Stimulated activated CD4-positive, alpha-beta T cell treated with anti-CD3 and anti-CD28 coated beads, Interleukin-12 subunit alpha, Interleukin-12 subunit beta, amount 100 ng/mL, for 4 hours (primary cell): ENCODE measurements around the gene SEC61B.
"Not testable (repeated sequence)": the region's sequence is repeated elsewhere in the genome, so short reads cannot be mapped to it uniquely, and the experiment has no call there.

Source experiments
- DNase-seq: peaks from one replicate; pipeline ENCODE4 v3.0.0-alpha.2; 2020

The SEC61B gene

DNA sequence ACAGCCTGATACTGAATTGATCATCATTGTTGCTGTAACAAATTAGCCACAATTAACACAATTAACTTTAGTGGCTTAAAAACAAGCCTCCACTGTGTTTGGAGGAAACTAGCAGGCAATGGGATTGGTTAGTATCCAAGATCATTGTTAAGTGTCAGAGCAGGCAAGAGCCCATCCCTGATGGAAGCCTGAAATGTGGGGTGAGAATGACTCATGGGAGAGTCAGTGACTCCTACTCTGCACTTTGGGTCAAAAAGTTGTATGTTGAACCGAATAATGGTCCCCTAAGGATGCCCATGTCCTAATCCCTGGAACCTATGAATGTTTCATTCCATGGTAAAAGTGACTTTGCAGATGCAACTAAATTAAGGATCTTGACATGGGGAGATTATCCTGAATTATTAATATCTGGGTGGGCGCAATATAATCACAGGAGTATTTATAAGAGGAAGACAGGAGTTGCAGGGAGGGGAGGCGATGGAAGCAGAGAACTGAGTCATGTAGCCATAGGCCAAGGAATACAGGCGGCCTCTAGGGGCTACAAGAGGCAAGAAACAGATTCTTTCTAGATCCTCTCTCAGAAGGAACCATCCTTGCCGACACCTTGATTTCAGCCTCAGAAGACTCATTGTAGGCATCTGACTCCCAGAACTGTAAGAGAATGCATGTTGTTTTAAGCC lies 29.2 kb upstream of the SEC61B start:
- no peak for DNase-seq

DNA sequence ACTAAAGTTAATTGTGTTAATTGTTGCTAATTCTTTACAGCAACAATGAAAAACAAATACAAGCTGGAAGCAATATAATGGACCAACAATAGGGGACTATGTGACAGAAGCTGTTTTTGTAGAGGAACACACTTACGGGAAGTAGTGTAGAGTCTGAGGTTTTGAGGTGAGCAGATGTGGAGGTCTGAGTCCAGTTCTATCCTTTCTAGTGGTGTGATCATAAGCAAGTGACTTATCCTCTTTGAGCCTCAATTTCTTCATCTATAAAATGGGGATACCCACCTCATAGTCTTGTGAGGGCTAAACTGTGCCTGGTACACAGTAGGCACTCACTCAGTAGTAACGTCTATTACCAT lies 28.6 kb upstream of the SEC61B start:
- no peak for DNase-seq

DNA sequence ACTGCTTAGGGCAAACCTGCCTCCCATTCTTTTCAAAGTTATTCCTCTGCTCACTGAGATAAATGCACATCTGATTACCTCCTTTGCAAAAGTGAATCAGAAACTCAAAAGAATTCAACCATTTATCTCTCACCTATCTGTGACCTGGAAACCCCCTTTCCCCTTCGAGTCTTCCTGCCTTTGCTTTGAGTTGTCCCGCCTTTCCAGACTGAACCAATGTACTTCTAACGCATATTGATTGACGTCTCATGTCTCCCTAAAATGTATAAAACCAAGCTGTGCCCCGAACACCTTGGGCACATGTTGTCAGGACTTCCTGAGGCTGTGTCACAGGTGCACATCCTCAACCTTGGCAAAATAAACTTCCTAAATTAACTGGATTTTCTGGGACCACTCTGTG lies 25.6 kb upstream of the SEC61B start:
- DNase-seq = not testable (repeated sequence)

DNA sequence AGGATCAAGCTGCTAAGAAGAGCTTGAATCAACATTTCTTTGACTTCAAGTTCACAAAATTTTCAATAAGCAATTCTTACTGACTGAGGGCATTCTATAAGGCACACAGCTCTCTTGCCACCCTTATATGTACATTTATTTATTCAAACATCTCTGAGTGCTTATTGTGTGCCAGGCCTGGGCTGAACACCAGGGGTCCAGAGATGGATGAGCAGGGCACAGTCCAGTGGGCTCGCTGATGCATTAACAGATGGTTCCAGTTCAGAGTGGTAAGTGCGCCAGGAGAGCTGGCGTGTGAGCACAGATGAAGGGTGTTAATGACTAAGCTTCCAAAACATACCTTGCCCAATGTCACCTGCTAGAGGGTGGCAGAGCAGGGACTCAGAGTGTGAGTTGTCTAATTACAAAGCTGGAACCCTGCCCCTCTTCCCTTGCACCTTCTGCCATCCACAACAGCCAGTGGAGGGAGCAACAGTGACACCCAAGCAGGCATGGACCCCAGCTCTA lies 24.9 kb upstream of the SEC61B start:
- no peak for DNase-seq

DNA sequence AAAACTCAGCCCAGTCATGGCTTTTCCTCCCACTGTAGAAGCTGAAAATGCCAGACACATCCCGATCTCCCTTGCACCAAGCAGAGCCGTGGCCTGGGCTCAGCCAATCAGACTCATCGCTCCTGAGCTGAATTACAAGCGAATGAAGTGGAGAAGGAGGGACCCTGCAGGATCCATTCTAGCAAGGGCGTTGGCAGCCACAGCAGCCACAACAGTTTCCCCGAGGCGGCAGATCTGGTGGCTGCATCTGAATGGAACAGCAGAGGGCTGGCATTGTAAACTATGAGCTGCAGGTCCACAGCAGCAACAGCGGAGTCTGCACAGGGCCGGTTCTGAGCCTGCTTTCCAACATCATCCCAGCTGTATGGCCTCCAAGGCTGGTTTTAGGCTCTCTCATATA lies 24.1 kb upstream of the SEC61B start:
- no peak for DNase-seq

DNA sequence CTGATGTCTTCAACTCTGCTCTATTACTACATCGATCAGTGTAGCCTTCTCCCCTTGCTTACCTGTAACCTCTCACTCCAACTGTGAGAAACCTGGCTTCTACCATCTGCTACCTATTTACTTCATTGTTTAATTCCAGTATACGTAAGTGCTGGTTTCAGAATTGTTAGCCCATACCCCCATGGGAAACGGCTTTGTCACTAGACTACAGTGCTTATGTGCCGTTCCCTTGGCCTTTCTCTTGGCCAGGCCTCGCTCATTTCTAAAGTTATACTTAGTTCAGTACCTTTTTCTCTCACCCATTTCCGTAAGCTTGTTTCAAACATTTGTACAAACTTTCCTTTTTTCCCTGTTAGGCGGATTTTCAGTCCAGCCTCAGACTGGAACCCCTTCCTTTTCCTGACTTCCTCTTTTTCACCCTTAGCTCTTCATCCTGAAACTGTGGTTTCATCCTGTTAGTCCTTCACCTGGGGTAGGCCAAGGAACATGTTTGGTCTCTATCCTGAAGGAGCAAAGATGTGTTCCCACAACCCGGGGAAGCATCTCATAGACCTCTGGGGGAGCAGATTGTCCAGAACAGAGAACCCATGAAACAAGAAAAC lies 22.0 kb upstream of the SEC61B start:
- DNase-seq = no peak

DNA sequence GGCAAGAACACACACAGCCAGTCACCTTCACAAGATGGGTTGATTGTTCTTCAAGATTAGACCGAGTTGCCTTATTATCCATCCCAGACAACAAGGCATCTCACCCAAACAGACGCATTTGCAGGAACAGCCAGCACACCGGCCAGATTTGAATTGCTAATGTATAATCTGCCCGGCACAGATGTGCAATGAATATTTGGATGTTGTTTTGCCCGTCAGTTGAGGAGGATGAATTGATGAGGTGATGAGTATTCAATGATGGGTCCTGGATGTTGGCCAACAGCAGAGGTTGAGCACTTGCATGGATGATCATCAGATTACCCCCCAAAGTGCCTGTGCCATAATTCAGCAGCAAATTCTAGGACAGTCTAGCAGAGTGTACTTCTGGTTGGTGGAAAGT lies 20.5 kb upstream of the SEC61B start:
- no peak for DNase-seq

GRCh38 chr9:99210572-99210971 lies 11.5 kb upstream of the SEC61B start:
- DNase-seq = no peak

DNA sequence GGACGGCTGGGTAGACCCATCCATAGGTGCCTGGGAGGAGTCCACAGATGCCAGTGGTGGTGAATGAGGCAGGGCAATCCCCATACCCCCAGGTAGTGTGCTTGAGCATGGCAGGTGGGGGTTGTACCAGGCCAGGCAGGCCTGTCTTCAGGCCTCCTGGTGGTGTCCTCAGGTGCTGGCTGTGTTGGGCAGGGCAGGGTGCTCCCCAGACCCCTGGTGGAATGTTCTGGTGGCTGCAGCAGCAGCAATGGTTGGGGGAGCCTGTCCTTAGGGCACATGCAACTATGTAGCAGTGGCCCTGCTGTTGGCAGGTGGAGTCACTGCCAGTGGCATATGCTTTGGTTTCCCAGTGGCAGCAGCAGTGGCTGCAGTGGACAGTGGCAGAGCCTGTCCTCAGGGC lies 10.3 kb upstream of the SEC61B start:
- no peak for DNase-seq

DNA sequence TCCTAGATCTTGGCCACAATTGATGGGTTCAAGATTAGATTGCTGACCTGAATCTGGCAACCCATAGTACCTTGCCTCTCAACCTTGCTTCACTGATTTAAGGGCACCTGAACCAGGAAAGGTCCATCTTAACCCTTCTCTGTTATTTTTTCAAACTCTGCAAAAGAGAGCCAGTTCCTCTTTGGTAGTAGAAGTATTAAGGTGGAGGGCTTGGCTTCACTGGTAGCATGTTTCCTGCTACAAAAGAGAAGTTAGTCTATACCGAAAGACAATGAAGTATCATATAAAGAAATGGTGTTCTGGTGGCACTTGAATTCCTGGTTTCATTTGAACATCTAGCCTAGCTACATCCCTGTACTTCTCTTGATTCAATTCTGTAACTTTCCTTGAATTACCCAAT lies 8.9 kb upstream of the SEC61B start:
- DNase-seq = no peak

- DNase-seq = no peak
These were observed 6.0 kb upstream of the SEC61B start for GRCh38 chr9:99216073-99216472.

- no peak for DNase-seq
These were observed 2.1 kb upstream of the SEC61B start for GRCh38 chr9:99220011-99220410.

- DNase-seq = no peak
These were observed 839 bp upstream of the SEC61B start for GRCh38 chr9:99221266-99221620.

- DNase-seq = no peak
These were observed 561 bp downstream of the SEC61B start for GRCh38 chr9:99222416-99223270.

DNA sequence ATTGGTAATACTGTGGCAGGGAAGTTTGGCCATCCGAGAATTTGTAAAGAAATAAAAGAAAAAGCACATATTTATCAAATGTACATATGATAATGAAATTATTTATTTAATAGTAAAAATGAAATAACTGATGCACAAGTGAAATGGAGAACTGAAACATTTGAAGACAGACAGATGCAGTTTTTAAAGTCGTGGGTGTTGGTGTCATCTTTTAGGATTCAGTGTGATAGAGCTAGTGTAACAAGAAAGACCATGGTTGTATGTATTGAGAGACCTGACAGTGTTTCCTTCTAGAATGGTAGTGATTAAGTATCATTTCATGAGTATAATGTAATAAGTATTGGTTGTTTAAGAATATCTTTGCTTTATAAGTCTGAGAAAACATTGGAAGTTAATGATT lies 2.4 kb downstream of the SEC61B start:
- DNase-seq = no peak

- DNase-seq = no peak
These were observed 4.0 kb downstream of the SEC61B start for GRCh38 chr9:99226054-99226453.

GRCh38 chr9:99230206-99230605 lies 8.1 kb downstream of the SEC61B start:
- DNase-seq = no peak

DNA sequence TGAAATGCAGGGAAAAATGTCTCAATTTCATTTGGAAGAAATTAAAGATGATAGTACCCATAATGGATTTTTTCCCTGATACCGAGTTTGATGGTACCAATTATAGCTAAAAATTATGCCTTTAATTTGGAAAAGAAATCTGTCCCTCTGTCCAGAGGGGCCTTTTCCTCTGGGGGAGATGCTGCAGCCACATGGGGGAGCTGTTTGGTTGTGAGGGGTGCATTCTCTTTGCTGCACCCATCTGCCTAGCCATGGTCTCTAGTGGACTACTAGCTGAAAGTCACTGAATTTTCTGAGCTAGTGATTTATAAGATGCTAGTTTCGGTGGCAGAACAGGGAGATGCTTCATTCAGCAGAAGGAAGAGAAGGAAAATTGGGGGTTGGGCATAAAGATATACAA lies 9.6 kb downstream of the SEC61B start:
- DNase-seq = peak; percentile 36

GRCh38 chr9:99234618-99235017 lies 12.5 kb downstream of the SEC61B start:
- no peak for DNase-seq

GRCh38 chr9:99235069-99235468 lies 13.0 kb downstream of the SEC61B start:
- DNase-seq = no peak

DNA sequence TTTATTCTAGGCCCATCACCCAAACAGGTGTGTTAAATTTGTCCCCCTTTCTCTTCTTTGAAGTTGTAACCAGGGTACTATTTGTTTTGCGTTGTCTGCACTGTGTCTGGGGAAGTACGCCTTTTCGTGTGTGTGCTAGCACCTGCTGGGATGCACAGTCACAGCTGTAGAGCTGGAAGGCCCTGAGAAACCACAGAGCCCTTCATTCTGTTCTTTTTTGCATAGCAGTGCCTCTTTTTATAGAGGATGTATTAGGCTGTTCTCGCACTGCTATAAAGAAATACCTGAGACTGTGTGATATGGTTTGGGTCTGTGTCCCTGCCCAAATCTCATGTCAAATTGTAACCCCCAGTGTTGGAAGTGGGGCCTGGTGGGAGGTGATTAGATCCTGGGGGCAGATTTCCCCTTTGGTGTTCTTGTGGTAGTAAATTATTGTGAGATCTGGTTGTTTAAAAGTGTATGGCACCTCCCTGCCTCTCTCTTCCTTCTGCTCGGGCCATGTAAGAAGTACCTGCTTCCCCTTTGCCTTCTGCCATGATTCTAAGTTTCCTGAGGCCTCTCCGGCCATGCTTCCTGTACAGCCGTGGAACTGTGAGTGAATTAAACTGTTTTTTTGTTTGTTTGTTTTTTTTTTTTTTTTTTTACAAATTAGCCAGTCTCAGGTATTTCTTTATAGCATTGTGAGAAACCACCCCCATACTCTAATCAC lies 14.0 kb downstream of the SEC61B start:
- DNase-seq = no peak

DNA sequence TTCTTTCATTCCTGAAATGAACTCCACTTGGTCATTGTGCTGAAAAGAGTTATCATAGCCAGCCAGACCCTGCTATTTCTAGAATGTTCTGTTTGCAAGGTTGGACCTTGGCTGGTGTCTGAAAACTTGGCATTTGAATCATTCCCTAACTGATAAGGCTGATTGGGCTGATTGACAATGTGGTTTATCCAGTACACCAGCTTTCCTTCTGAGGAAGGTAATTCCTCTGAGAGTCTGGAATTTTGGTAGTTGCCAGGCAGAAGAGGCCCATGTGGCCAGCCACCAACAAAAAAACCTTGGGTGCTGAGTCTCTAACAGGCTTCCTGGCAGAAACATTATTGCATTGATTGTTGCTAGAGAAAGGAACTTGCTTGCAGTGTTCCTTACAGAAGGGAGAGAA lies 15.3 kb downstream of the SEC61B start:
- DNase-seq = no peak

GRCh38 chr9:99237849-99238248 lies 15.8 kb downstream of the SEC61B start:
- DNase-seq = not testable (repeated sequence)
